Suprapubic skin (tissue), 4 donors: ENCODE measurements around the gene CAT.

Experiments
- EP300 ChIP-seq: sonication (generic); formaldehyde crosslinking; IDR thresholded peaks from one replicate; pipeline ENCODE4 v1.6.1; 2017; ENCODE audit warnings: antibody characterized with exemption
- POLR2A ChIP-seq, 2 donors: fragments of 450-650 bp; IDR thresholded peaks; one replicate each; pipeline ENCODE4 v1.6.1; 2017; ENCODE audit warnings: antibody characterized with exemption in 2 of 2, mild to moderate bottlenecking in 2 of 2, moderate library complexity in 2 of 2
- POLR2AphosphoS5 ChIP-seq, 3 donors: sonication (generic); formaldehyde crosslinking; IDR thresholded peaks; one replicate each; pipeline ENCODE4 v1.6.1; 2017; ENCODE audit warnings: antibody characterized with exemption in 3 of 3
- TF ChIP-seq, protein P1 (sequence below), 2 donors: fragments of 200-600 bp in 1 of 2; fragments of 450-650 bp in 1 of 2; sonication (generic) in 1 of 2; IDR thresholded peaks; one replicate each; pipeline ENCODE4 v1.5.1; 2016 to 2019; ENCODE audit warnings: antibody characterized with exemption in 2 of 2, mild to moderate bottlenecking in 1 of 2, moderate library complexity in 1 of 2

DNA sequence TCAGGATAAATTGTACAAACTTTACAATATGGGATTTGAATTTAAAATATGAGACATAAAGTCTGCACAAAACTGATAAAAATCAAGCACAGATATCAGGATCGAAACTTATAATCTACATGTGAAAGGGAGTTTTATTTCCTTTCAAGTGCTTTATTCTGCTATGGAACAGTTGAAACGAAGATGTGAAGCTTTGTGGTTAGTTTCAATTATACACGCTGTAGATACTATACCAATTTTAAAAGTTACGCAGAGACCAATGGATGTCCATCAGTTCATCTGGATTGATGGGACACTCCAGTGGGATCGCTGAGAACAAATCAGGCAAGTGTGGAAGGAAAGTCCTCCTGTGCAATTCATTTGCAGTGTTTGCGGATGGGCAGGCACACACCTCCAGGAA, 34.5 kb upstream of the CAT start:
- TF ChIP-seq, protein P1, sequence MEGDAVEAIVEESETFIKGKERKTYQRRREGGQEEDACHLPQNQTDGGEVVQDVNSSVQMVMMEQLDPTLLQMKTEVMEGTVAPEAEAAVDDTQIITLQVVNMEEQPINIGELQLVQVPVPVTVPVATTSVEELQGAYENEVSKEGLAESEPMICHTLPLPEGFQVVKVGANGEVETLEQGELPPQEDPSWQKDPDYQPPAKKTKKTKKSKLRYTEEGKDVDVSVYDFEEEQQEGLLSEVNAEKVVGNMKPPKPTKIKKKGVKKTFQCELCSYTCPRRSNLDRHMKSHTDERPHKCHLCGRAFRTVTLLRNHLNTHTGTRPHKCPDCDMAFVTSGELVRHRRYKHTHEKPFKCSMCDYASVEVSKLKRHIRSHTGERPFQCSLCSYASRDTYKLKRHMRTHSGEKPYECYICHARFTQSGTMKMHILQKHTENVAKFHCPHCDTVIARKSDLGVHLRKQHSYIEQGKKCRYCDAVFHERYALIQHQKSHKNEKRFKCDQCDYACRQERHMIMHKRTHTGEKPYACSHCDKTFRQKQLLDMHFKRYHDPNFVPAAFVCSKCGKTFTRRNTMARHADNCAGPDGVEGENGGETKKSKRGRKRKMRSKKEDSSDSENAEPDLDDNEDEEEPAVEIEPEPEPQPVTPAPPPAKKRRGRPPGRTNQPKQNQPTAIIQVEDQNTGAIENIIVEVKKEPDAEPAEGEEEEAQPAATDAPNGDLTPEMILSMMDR (IDR thresholded peaks at IDR 0.05), result no peak
- TF ChIP-seq POLR2A (IDR thresholded peaks at IDR 0.05), result no peak
- no peak for TF ChIP-seq EP300
- TF ChIP-seq POLR2AphosphoS5 (IDR thresholded peaks at IDR 0.05), result no peak
